Chondrocyte (in vitro differentiated cells): ENCODE measurements around the gene OSBPL9. TPM values are rescaled to one million over a fixed set of nuclear protein-coding genes. Genes with fewer than 3 reads are reported as not detected.

ENCODE experiments used
- DNase-seq: peaks from one replicate; pipeline ENCODE4 v3.0.0; 2021; ENCODE audit warnings: mixed read lengths, low spot score
- H3K27ac Mint-ChIP-seq: one replicate; pipeline ENCODE4 v1.8.0; 2021; ENCODE audit warnings: mild to moderate bottlenecking, moderate library complexity, mixed read lengths; ENCODE audit not compliant: unreplicated experiment
- H3K27me3 Mint-ChIP-seq: 2 replicates; pipeline ENCODE4 v1.8.0; 2021; ENCODE audit warnings: low read depth, mixed read lengths
- H3K36me3 Mint-ChIP-seq: 2 replicates; pipeline ENCODE4 v1.8.0; 2021; ENCODE audit warnings: low read depth, mixed read lengths
- H3K4me1 Mint-ChIP-seq: 2 replicates; pipeline ENCODE4 v1.8.0; 2021; ENCODE audit warnings: low read depth, mild to moderate bottlenecking, mixed read lengths
- H3K4me3 Mint-ChIP-seq: one replicate; pipeline ENCODE4 v1.8.0; 2021; ENCODE audit warnings: mild to moderate bottlenecking, moderate library complexity, mixed read lengths; ENCODE audit not compliant: unreplicated experiment
- H3K9me3 Mint-ChIP-seq: 2 replicates; pipeline ENCODE4 v1.8.0; 2021; ENCODE audit warnings: low read depth, mixed read lengths
- total RNA-seq: library from RNA; stranded (reverse); gene quantifications from 3 replicates; pipeline ENCODE4 v1.2.1, GENCODE V29; 2021
- TF ChIP-seq, protein P1 (sequence below): fragments of 200-600 bp; sonication (generic); IDR thresholded peaks from 2 replicates; pipeline ENCODE4 v1.5.0; 2021; ENCODE audit warnings: antibody characterized with exemption, mild to moderate bottlenecking, moderate library complexity

Gene OSBPL9
- total RNA-seq, 1 donor from 2014 or later, result 186 TPM

DNA sequence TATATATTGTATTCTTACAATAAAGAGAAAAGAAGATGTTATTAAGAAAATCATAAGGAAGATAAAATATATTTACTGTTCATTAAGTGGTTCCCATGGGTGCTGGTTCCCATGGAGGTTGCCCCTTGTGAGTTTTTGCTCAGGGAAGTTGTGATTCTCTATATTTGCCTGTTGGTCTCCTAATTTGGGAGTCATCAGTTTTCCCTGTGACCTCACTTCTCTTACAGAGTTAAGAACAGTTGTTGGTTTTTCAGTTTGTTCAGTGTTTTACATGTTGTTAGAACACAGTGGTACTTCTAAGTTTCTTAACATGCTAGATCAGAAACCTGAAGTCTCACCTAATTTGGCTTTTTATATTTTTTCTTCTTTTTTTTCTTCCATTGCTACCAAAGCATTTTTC lies 109.2 kb downstream of the OSBPL9 start:
- Mint-ChIP-seq H3K36me3 (no peaks in the 10 kb centered on the region), H3K27me3 (no peaks in the 10 kb centered on the region), H3K4me1 (peaks cover 26% of the 10 kb centered on the region), H3K4me3 (no peak overlapping the region), H3K9me3 (no peaks in the 10 kb centered on the region), H3K27ac (no peak overlapping the region)
- DNase-seq, result no peak
- TF ChIP-seq, protein P1, sequence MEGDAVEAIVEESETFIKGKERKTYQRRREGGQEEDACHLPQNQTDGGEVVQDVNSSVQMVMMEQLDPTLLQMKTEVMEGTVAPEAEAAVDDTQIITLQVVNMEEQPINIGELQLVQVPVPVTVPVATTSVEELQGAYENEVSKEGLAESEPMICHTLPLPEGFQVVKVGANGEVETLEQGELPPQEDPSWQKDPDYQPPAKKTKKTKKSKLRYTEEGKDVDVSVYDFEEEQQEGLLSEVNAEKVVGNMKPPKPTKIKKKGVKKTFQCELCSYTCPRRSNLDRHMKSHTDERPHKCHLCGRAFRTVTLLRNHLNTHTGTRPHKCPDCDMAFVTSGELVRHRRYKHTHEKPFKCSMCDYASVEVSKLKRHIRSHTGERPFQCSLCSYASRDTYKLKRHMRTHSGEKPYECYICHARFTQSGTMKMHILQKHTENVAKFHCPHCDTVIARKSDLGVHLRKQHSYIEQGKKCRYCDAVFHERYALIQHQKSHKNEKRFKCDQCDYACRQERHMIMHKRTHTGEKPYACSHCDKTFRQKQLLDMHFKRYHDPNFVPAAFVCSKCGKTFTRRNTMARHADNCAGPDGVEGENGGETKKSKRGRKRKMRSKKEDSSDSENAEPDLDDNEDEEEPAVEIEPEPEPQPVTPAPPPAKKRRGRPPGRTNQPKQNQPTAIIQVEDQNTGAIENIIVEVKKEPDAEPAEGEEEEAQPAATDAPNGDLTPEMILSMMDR, result no peak

DNA sequence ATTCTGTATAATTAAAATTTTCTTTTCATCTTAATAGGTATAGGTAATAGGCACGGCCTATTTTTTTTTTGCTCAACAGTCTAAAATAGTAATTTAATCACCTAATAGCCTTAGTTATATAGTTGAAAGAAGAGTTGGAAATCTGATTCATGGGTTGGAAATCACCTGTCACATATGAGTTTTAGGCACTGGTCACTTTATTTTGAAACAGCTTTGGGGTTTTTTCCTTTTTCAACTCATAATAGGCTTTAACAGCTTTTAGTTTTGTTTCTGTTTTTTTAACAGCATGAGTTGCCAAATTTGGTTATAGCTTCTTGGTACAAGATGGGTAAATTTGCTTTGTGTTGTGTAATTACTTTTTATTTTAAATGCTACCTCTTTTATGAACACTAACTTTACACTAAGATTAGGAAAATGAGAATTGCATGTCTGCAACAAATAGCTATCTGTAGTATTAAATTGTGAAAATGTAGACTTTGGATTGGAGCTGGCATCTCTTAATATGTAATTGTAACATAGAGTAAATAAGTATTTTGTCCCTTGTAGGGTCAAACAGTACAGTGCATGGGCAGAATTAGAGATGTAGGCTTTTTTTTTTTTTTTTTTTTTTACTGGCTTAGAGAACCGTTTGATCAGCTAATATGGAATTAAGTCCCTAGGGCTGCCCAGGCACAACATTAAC lies 109.8 kb downstream of the OSBPL9 start:
- Mint-ChIP-seq H3K27ac (no peak overlapping the region), H3K36me3 (no peaks in the 10 kb centered on the region), H3K4me1 (peaks cover 32% of the 10 kb centered on the region), H3K27me3 (no peaks in the 10 kb centered on the region), H3K4me3 (no peak overlapping the region), H3K9me3 (no peaks in the 10 kb centered on the region)
- TF ChIP-seq, protein P1, result no peak
- DNase-seq, result no peak

DNA sequence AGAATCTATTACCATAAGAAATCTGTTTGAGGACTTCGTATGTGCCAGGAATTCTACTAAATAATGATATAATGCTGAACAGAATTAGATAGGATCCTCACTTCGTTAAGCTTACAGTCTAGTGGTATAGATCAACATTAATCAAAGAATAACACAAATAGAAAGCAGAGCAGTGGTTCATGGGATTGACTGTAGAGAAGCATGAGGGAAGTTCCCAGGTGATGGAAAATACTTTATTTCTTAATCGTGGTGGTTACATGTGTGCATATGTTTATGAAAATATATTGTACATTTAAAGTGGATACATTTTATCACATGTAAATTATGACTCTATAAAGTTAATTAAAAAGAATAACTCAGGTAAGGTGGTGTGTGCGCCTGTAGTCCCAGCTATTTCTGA lies 110.5 kb downstream of the OSBPL9 start:
- H3K27ac Mint-ChIP-seq, result no peak overlapping the region
- TF ChIP-seq, protein P1, result no peak
- DNase-seq, result no peak
- H3K27me3 Mint-ChIP-seq, result no peaks in the 10 kb centered on the region
- H3K9me3 Mint-ChIP-seq, result no peaks in the 10 kb centered on the region
- peaks cover 39% of the 10 kb centered on the region for H3K4me1 Mint-ChIP-seq
- no peak overlapping the region for H3K4me3 Mint-ChIP-seq
- H3K36me3 Mint-ChIP-seq, result no peaks in the 10 kb centered on the region

DNA sequence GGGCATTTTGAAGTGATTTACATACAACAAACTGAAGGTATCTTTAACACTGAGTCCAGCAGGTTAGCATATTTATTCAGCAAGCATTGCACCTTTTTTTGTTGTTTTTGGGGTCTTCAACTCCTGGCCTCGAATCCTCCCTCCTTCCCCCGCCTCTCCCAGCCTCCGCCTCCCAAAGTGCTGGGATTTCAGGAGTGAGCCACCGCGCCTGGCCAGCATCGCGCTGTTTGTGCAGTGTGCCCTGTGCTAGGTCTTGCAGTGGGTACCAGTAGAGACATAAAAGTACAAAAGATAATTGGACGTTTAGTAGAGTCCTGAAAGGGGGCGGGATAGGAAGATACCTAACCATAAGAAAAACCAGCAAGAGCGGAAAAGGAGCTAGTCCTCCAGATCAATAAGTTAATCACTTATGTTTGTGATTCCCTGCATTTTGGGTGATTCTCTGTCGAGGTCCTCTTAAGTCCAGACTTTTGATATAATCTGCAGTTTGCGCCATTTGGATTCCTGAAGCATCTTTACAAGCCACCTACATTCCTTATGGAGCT lies 111.8 kb downstream of the OSBPL9 start:
- Mint-ChIP-seq H3K27me3 (no peaks in the 10 kb centered on the region), H3K4me3 (peak overlapping the region; percentile 82), H3K4me1 (peaks cover 52% of the 10 kb centered on the region), H3K27ac (peak overlapping the region; percentile 91), H3K9me3 (no peaks in the 10 kb centered on the region), H3K36me3 (no peaks in the 10 kb centered on the region)
- TF ChIP-seq, protein P1, result no peak
- no peak for DNase-seq

DNA sequence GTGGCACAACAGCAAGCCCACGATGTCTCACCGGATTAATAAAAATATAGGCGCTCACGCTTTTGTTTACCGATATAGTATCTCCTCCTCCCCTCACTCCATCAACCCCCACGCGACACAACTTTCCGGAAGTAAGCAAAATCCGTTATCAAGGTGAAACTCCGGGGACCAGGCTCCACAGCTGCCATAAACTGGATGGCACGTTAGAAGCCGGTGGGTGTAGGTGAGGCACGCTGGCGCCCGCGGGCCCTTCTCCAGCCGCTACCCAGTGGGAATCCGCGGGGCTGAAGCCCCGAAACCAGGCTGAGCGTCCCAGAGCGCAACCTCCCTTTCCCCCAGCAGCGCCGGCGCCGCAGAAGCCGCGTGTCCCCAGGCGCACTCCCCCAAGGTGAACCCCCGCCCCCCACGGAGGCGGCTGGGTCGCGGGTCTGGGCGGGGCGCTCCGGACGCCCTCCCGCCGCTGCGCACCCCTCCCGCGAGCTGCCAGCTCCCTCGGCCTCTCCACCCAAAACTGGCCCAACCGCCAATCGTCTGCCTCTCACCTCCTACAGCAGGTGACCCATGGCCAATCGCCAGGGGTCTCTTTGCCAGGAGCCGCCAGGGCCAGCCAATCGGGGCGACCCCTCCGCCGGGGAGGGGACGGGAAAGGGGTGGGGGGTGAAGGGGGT lies 112.4 kb downstream of the OSBPL9 start:
- Mint-ChIP-seq H3K4me1 (peaks cover 58% of the 10 kb centered on the region), H3K9me3 (no peaks in the 10 kb centered on the region)

More for the DNA sequence above, 112.4 kb downstream of the OSBPL9 start:
- Mint-ChIP-seq H3K4me3 (peak overlapping the region; percentile 82), H3K27ac (peak overlapping the region; percentile 91), H3K27me3 (no peaks in the 10 kb centered on the region), H3K36me3 (no peaks in the 10 kb centered on the region)
- TF ChIP-seq, protein P1, result no peak
- peak; percentile 97 for DNase-seq
